K562 (cell line): ENCODE measurements around the gene CPPED1. TPM values are rescaled to one million over a fixed set of nuclear protein-coding genes. Genes with fewer than 3 reads are reported as not detected.

Experiments used
- ATAC-seq: fragments of 200-7000 bp; cut with Tn5 transposase; 3 replicates; pipeline ENCODE4 v1.9.1; 2020; ENCODE audit warnings: moderate library complexity
- BruUV-seq: library from RNA; stranded (reverse); fragments of 400-500 nt; replicated peaks from 2 replicates; lab custom pipeline; 2021; lab: Mats Ljungman, UMichigan
- CTCF ChIA-PET: fragments of 300-600 bp; formaldehyde crosslinking; extraction: SDS; loops from one replicate; lab custom pipeline; 2021; ENCODE audit warnings: low intra/inter-chr PET ratio; lab: Yijun Ruan, JAX
- POLR2A ChIA-PET: fragments of 300-600, 350-650 bp; sonication (Branson Sonifier 250); formaldehyde crosslinking; extraction: SDS; loops from one replicate; lab custom pipeline; 2021; ENCODE audit warnings: antibody characterized with exemption, inconsistent platforms; lab: Yijun Ruan, JAX
- DNase-seq, 4 experiments: peaks; one replicate each; pipeline versions ENCODE4 v3.0.0 to v3.0.0-alpha.2; 2011 to 2018; ENCODE audit warnings: low spot score in 3 of 4, mixed read lengths in 3 of 4; ENCODE audit errors: extremely low read depth in 1 of 4
- FAIRE-seq: peaks from 2 replicates; lab custom pipeline; 2011; peaks lifted over from hg19 to GRCh38; lab: Jason Lieb, UNC
- H2AFZ ChIP-seq: 2 replicates; pipeline ENCODE4 v1.6.0; 2011; ENCODE audit warnings: low read depth, low read length, control low read depth, inconsistent platforms
- H3K27ac ChIP-seq: fragments of 200-600 bp; 3 replicates; pipeline ENCODE4 v1.8.0; 2011; ENCODE audit warnings: low read depth, mild to moderate bottlenecking, control low read depth, inconsistent platforms, low read length, moderate library complexity, mixed read lengths; ENCODE audit errors: extremely low read depth
- H3K27me3 ChIP-seq, 2 experiments: fragments of 300-600 bp in 1 of 2; 2 replicates in 1 of 2; 3 replicates in 1 of 2; pipeline versions ENCODE4 v1.6.0 to v1.8.0; 2011; ENCODE audit warnings: inconsistent platforms in 2 of 2, low read length in 2 of 2, mild to moderate bottlenecking in 1 of 2, mixed read lengths in 1 of 2, moderate library complexity in 1 of 2; ENCODE audit not compliant: control insufficient read depth in 2 of 2, insufficient read depth in 2 of 2
- H3K36me3 ChIP-seq: fragments of 300-600 bp; 3 replicates; pipeline ENCODE4 v1.8.0; 2011; ENCODE audit warnings: mild to moderate bottlenecking, low read length, inconsistent platforms; ENCODE audit not compliant: control insufficient read depth, insufficient read depth
- H3K4me1 ChIP-seq, 2 experiments: fragments of 200-600 bp in 1 of 2; replicated peaks in 1 of 2; 2 replicates in 1 of 2; 3 replicates in 1 of 2; pipeline versions ENCODE4 v1.5.1 to v1.8.0; 2011; ENCODE audit warnings: inconsistent platforms in 2 of 2, low read length in 2 of 2, mild to moderate bottlenecking in 1 of 2, mixed read lengths in 1 of 2, moderate library complexity in 1 of 2; ENCODE audit not compliant: control insufficient read depth in 2 of 2, insufficient read depth in 2 of 2
- H3K4me2 ChIP-seq: 2 replicates; pipeline ENCODE4 v1.6.1; 2011; ENCODE audit warnings: low read length, control low read depth, inconsistent platforms, mixed read lengths; ENCODE audit not compliant: insufficient read depth
- H3K4me3 ChIP-seq: fragments of 200-600 bp; sonication (generic), shearing (Covaris generic); 2 replicates; pipeline ENCODE4 v1.5.1; 2016; ENCODE audit warnings: control low read depth, inconsistent platforms
- H3K79me2 ChIP-seq: fragments of 200-600 bp; 3 replicates; pipeline ENCODE4 v1.8.0; 2011; ENCODE audit warnings: low read length, inconsistent platforms; ENCODE audit not compliant: control insufficient read depth, insufficient read depth
- H3K9ac ChIP-seq, 2 experiments: 2 replicates each; pipeline versions ENCODE4 v1.6.0 to v1.6.1; 2011; ENCODE audit warnings: low read depth in 2 of 2, low read length in 2 of 2, control low read depth in 1 of 2, inconsistent platforms in 1 of 2, mild to moderate bottlenecking in 1 of 2, mixed read lengths in 1 of 2; ENCODE audit not compliant: insufficient read depth in 1 of 2
- H3K9me1 ChIP-seq: one replicate; pipeline ENCODE4 v1.6.0; 2011; ENCODE audit warnings: inconsistent platforms, mild to moderate bottlenecking, low read length, moderate library complexity; ENCODE audit not compliant: control insufficient read depth, insufficient read depth
- H3K9me3 ChIP-seq: replicated peaks from 2 replicates; pipeline ENCODE4 v1.5.1; 2011; ENCODE audit warnings: low read depth, low read length, inconsistent platforms; ENCODE audit not compliant: control insufficient read depth, insufficient read depth
- H4K20me1 ChIP-seq: replicated peaks from 2 replicates; pipeline ENCODE4 v1.6.1; 2011; ENCODE audit warnings: low read length, inconsistent platforms, mixed read lengths; ENCODE audit not compliant: control insufficient read depth, insufficient read depth
- EGR1 ChIP-seq: fragments of 450-650 bp; conservative IDR thresholded peaks from 2 replicates; pipeline ENCODE4 v1.6.1; 2017; ENCODE audit warnings: mild to moderate bottlenecking
- MAFK ChIP-seq: IDR thresholded peaks from 2 replicates; pipeline ENCODE4 v1.6.1; 2011; ENCODE audit warnings: low read length, improper control_type of control experiment
- ZBTB40 ChIP-seq, 2 experiments: fragments of 450-650 bp in 1 of 2; sonication (generic) in 1 of 2; formaldehyde crosslinking in 1 of 2; IDR thresholded peaks; 2 replicates each; pipeline versions ENCODE4 v1.7.1 to v1.9.0; 2016 to 2022; ENCODE audit warnings: inconsistent platforms in 1 of 2, mild to moderate bottlenecking in 1 of 2, missing genetic modification reagents in 1 of 2
- WGBS: fragments of 100-300 bp; shearing (Covaris generic); methylation state at CpG from one replicate; pipeline ENCODE4 v1.1.6; 2016; ENCODE audit warnings: low coverage, mixed read lengths; ENCODE audit not compliant: insufficient coverage; ENCODE audit errors: missing lambda C conversion rate; 5-methylcytosine and 5-hydroxymethylcytosine counted together
- in situ Hi-C: fragments of 300-500 bp; cut with MboI; formaldehyde crosslinking; loops from 4 replicates; pipeline ENCODE4 v1.15.0; 2018; ENCODE audit warnings: inconsistent platforms, mixed read lengths
- intact Hi-C: fragments of 100-400 bp; cut with micrococcal nuclease; formaldehyde crosslinking; loops from 2 replicates; pipeline ENCODE4 v1.14.2; 2022
- polyA plus RNA-seq, 8 experiments: library from polyadenylated mRNA; depleted of rRNA in 4 of 8; stranded (reverse) in 5 of 8; unstranded in 3 of 8; fragments of >200 nt; fragmentation: Nextera tagmentation in 2 of 8; fragmentation: Illumina TruSeq in 1 of 8; extraction: Ambion mirVana in 2 of 8; extraction: Trizol in 1 of 8; gene quantifications; 2 replicates each; pipeline versions ENCODE4 v1.2.1 to v1.2.3, GENCODE V29; 2011 to 2014; ENCODE audit warnings: inconsistent platforms in 1 of 8, missing spikeins in 1 of 8
- total RNA-seq, 7 experiments: library from RNA; depleted of rRNA in 6 of 7; stranded (reverse); fragments of >200 nt in 6 of 7; fragmentation: Illumina TruSeq in 2 of 7; extraction: Trizol in 2 of 7; gene quantifications; 2 replicates each; pipeline versions ENCODE4 v1.2.1 to v1.2.3, GENCODE V29; 2011 to 2021; ENCODE audit warnings: low replicate concordance in 1 of 7

CPPED1 gene
- total and polyA plus RNA-seq, 9 of the 15 experiments (the other 6 are each of a cell fraction or from before 2014, with no cell fraction given), result 7.5 to 25.7 (median 16.9) TPM

GRCh38 chr16:12697437-12697836 is 106.2 kb downstream of the CPPED1 start:
- FAIRE-seq, result no peak
- POLR2A ChIA-PET, result no interaction called here
- CTCF ChIA-PET, result no interaction called here
- Histone ChIP-seq H4K20me1 (no peaks in the 10 kb centered on the region), H3K9me1 (peaks cover 4% of the 10 kb centered on the region), H3K4me3 (no peak overlapping the region), H3K9ac (no peak overlapping the region), H3K9me3 (no peaks in the 10 kb centered on the region), H2AFZ (no peak overlapping the region), H3K27me3 (no peaks in the 10 kb centered on the region), H3K4me2 (no peak overlapping the region), H3K36me3 (no peaks in the 10 kb centered on the region), H3K79me2 (no peaks in the 10 kb centered on the region), H3K4me1 (no peaks in the 10 kb centered on the region), H3K27ac (no peak overlapping the region)
- TF ChIP-seq EGR1 (no peak), ZBTB40 (IDR thresholded peaks at IDR 0.05) (peak; percentile 66), ZBTB40 (CRISPR knock-in tag; IDR thresholded peaks at IDR 0.05) (no peak), MAFK (no peak)
- intact Hi-C loops (no loop called here), in situ Hi-C loops (no loop called here)
- no TSS peak for BruUV-seq
- no peak for DNase-seq
- no peak for ATAC-seq
- WGBS, result 61% methylated on average over 5 of the region's 5 CpGs
